OCI-LY1 (cell line): Measurements from ENCODE around the gene KRT78.

Experiments
- H2AFZ ChIP-seq: fragments of 200-600 bp; sonication (generic), shearing (Covaris generic); 2 replicates; pipeline ENCODE4 v1.6.0; 2014; ENCODE audit warnings: antibody characterized with exemption, mild to moderate bottlenecking, low read length
- H3F3A ChIP-seq: fragments of 200-600 bp; sonication (generic), shearing (Covaris generic); 2 replicates; pipeline ENCODE4 v1.6.0; 2014; ENCODE audit warnings: mild to moderate bottlenecking, antibody characterized with exemption, low read length, moderate library complexity; ENCODE audit not compliant: insufficient read depth
- H3K27ac ChIP-seq: fragments of 200-600 bp; sonication (generic); 2 replicates; pipeline ENCODE4 v1.5.1; 2014; ENCODE audit warnings: low read length, mixed run types, mild to moderate bottlenecking, low read depth; ENCODE audit not compliant: poor library complexity, severe bottlenecking
- H3K27me3 ChIP-seq: fragments of 200-600 bp; sonication (generic); 2 replicates; pipeline ENCODE4 v1.6.0; 2014; ENCODE audit warnings: antibody characterized with exemption, mild to moderate bottlenecking, low read length, moderate library complexity; ENCODE audit not compliant: insufficient read depth
- H3K36me3 ChIP-seq: fragments of 200-600 bp; sonication (generic); 2 replicates; pipeline ENCODE4 v1.6.1; 2014; ENCODE audit warnings: mild to moderate bottlenecking, antibody characterized with exemption, low read length, moderate library complexity, mixed read lengths; ENCODE audit not compliant: insufficient read depth
- H3K4me1 ChIP-seq: fragments of 200-600 bp; sonication (generic); 2 replicates; pipeline ENCODE4 v1.5.1; 2014; ENCODE audit warnings: mild to moderate bottlenecking, low read length, moderate library complexity; ENCODE audit not compliant: insufficient read depth, severe bottlenecking
- H3K4me2 ChIP-seq: fragments of 200-600 bp; sonication (generic), shearing (Covaris generic); 2 replicates; pipeline ENCODE4 v1.6.1; 2014; ENCODE audit warnings: low read length
- H3K4me3 ChIP-seq: fragments of 200-600 bp; sonication (generic); 2 replicates; pipeline ENCODE4 v1.5.1; 2014; ENCODE audit warnings: low read length, low read depth, mild to moderate bottlenecking, mixed read lengths; ENCODE audit not compliant: poor library complexity, severe bottlenecking
- H3K79me2 ChIP-seq: fragments of 200-600 bp; shearing (Covaris generic); 2 replicates; pipeline ENCODE4 v1.6.1; 2016; ENCODE audit warnings: mixed run types, low read length, mixed read lengths; ENCODE audit not compliant: insufficient read depth
- H3K9ac ChIP-seq: fragments of 200-600 bp; sonication (generic), shearing (Covaris generic); 2 replicates; pipeline ENCODE4 v1.6.1; 2014; ENCODE audit warnings: mild to moderate bottlenecking, low read length, mixed read lengths
- H3K9me2 ChIP-seq: fragments of 200-600 bp; sonication (generic), shearing (Covaris generic); 2 replicates; pipeline ENCODE4 v1.6.1; 2014; ENCODE audit warnings: low read depth, mild to moderate bottlenecking, low read length, mixed read lengths
- H3K9me3 ChIP-seq: fragments of 200-600 bp; shearing (Covaris generic); 2 replicates; pipeline ENCODE4 v1.6.1; 2014; ENCODE audit warnings: low read length, mixed read lengths
- H4K20me1 ChIP-seq: fragments of 200-600 bp; sonication (generic), shearing (Covaris generic); 2 replicates; pipeline ENCODE4 v1.6.0; 2016; ENCODE audit warnings: mild to moderate bottlenecking, low read length; ENCODE audit not compliant: insufficient read depth
- CTCF ChIP-seq: fragments of 200-600 bp; sonication (generic), shearing (Covaris generic); IDR thresholded peaks from 2 replicates; pipeline ENCODE4 v1.5.1; 2017; ENCODE audit warnings: mild to moderate bottlenecking, antibody characterized with exemption, low read length, moderate library complexity, mixed read lengths
- EZH2 ChIP-seq: fragments of 200-600 bp; sonication (generic), shearing (Covaris generic); IDR thresholded peaks from 2 replicates; pipeline ENCODE4 v1.8.0; 2017; ENCODE audit warnings: borderline replicate concordance, mixed run types, mild to moderate bottlenecking, antibody characterized with exemption, low read length, moderate library complexity, mixed read lengths

Gene KRT78

DNA sequence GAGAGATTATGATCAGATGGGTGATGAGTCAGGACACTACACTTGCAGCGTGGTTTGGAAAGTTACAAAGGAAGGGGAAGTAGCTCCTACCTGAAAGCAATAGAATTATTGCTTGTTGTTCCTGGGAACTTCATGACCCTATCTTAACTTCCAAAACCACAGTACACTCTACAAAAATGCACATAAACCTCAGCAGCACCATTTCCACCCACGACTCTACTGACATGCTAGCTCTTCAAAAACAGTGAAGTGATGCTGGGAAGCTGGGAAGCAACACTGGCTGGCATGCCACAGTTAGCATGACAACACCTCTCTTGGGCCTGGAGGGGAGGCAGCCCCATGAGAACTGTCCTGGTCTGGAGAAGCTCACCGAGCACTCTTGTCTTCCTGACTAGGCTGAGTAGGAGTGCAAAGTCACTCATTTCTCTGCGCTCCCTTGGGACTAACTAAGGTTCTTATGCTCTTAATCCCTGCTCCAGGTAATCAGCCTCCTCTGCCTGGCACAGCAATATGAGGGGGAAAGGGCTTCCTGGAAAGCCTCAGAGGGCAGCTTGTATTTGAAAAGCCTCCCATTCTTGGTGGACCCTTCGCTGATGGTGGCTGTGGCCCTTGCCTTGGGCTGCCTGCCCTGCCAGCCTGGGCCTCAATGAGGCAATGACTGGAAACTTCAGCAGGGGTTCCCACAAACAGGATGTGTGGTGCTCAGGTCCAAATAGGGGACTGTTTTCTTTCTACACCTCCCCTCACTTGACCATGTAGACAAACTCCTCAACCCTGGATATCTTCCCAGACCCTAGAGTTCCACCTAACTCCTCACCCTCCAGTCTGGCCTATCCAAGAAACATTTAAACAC is 54.1 kb downstream of the KRT78 start:
- no peak for TF ChIP-seq EZH2
- TF ChIP-seq CTCF: no peak
- H3K4me2 ChIP-seq: no peak overlapping the region
- no peaks in the 10 kb centered on the region for H3K79me2 ChIP-seq

GRCh38 chr12:52792185-52793029 is 56.4 kb downstream of the KRT78 start:
- TF ChIP-seq EZH2 (no peak), CTCF (no peak)
- Histone ChIP-seq H3K36me3 (no peaks in the 10 kb centered on the region), H3K79me2 (no peaks in the 10 kb centered on the region), H4K20me1 (no peaks in the 10 kb centered on the region), H3K4me1 (no peaks in the 10 kb centered on the region), H3F3A (no peaks in the 10 kb centered on the region), H3K27me3 (no peaks in the 10 kb centered on the region), H2AFZ (no peak overlapping the region), H3K9me3 (no peaks in the 10 kb centered on the region), H3K4me2 (no peak overlapping the region), H3K27ac (no peak overlapping the region), H3K4me3 (no peak overlapping the region), H3K9me2 (no peaks in the 10 kb centered on the region), H3K9ac (no peak overlapping the region)

More for the DNA sequence above, 54.1 kb downstream of the KRT78 start:
- Histone ChIP-seq H3K27ac (no peak overlapping the region), H3K4me3 (no peak overlapping the region), H3K27me3 (peaks cover 3% of the 10 kb centered on the region; the same call in 1 of the 2 replicates), H2AFZ (no peak overlapping the region), H3K9ac (no peak overlapping the region), H3K4me1 (no peaks in the 10 kb centered on the region), H3K9me3 (no peaks in the 10 kb centered on the region), H3K36me3 (no peaks in the 10 kb centered on the region), H3F3A (no peaks in the 10 kb centered on the region), H3K9me2 (no peaks in the 10 kb centered on the region), H4K20me1 (no peaks in the 10 kb centered on the region)

GRCh38 chr12:52791271-52792184 is 57.3 kb downstream of the KRT78 start:
- Histone ChIP-seq H4K20me1 (no peaks in the 10 kb centered on the region), H2AFZ (no peak overlapping the region), H3K27ac (no peak overlapping the region), H3K79me2 (no peaks in the 10 kb centered on the region), H3K4me2 (no peak overlapping the region), H3K36me3 (no peaks in the 10 kb centered on the region), H3K9me2 (no peaks in the 10 kb centered on the region), H3K9me3 (no peaks in the 10 kb centered on the region), H3F3A (no peaks in the 10 kb centered on the region), H3K4me3 (no peak overlapping the region), H3K4me1 (no peaks in the 10 kb centered on the region), H3K27me3 (no peaks in the 10 kb centered on the region), H3K9ac (no peak overlapping the region)
- TF ChIP-seq EZH2 (no peak), CTCF (no peak)
